HepG2 (cell line): ENCODE results near the gene SCAI. TPM values are rescaled to one million over a fixed set of nuclear protein-coding genes. Genes with fewer than 3 reads are reported as not detected.

Source experiments
- CEBPB ChIP-seq: IDR thresholded peaks from 2 replicates; pipeline ENCODE4 v1.6.1; 2011; ENCODE audit warnings: low read depth, low read length, improper control_type of control experiment, borderline replicate concordance
- FIP1L1 ChIP-seq: fragments of 200-400 bp; formaldehyde crosslinking; IDR thresholded peaks from 2 replicates; pipeline ENCODE4 v1.6.1; 2018; ENCODE audit warnings: low read depth, mild to moderate bottlenecking, low read length, moderate library complexity, borderline replicate concordance; ENCODE audit not compliant: insufficient read depth
- KLF11 ChIP-seq: IDR thresholded peaks from 2 replicates; pipeline ENCODE4 v1.6.1; 2016; ENCODE audit warnings: missing compliant biosample characterization
- KLF13 ChIP-seq: sonication (generic); formaldehyde crosslinking; IDR thresholded peaks from 2 replicates; pipeline ENCODE4 v1.4.0; 2020; ENCODE audit warnings: mild to moderate bottlenecking, missing genetic modification reagents
- KMT2A ChIP-seq: sonication (generic); formaldehyde crosslinking; IDR thresholded peaks from 2 replicates; pipeline ENCODE4 v1.4.0; 2020; ENCODE audit warnings: missing genetic modification reagents
- MAZ ChIP-seq, 2 experiments: sonication (generic) in 1 of 2; formaldehyde crosslinking in 1 of 2; IDR thresholded peaks; 2 replicates each; pipeline versions ENCODE4 v1.5.0 to v1.6.1; 2012 to 2020; ENCODE audit warnings: low read depth in 2 of 2, mild to moderate bottlenecking in 2 of 2, borderline replicate concordance in 1 of 2, improper control_type of control experiment in 1 of 2, low read length in 1 of 2, missing genetic modification reagents in 1 of 2, moderate library complexity in 1 of 2
- MYPOP ChIP-seq: sonication (generic); formaldehyde crosslinking; IDR thresholded peaks from 2 replicates; pipeline ENCODE4 v1.8.1; 2023; ENCODE audit warnings: mild to moderate bottlenecking, moderate library complexity, missing genetic modification reagents
- NR0B2 ChIP-seq: sonication (generic); formaldehyde crosslinking; IDR thresholded peaks from 2 replicates; pipeline ENCODE4 v1.4.0; 2020; ENCODE audit warnings: mild to moderate bottlenecking, missing genetic modification reagents
- SNAPC4 ChIP-seq: sonication (generic); formaldehyde crosslinking; IDR thresholded peaks from 2 replicates; pipeline ENCODE4 v1.4.0; 2020; ENCODE audit warnings: mild to moderate bottlenecking, missing genetic modification reagents
- TEAD3 ChIP-seq: optimal IDR thresholded peaks from 2 replicates; pipeline ENCODE3; 2016; ENCODE audit warnings: borderline replicate concordance
- TEF ChIP-seq: sonication (generic); formaldehyde crosslinking; IDR thresholded peaks from 2 replicates; pipeline ENCODE4 v1.5.0; 2020; ENCODE audit warnings: missing genetic modification reagents
- ZBTB39 ChIP-seq: sonication (generic); formaldehyde crosslinking; IDR thresholded peaks from 2 replicates; pipeline ENCODE4 v1.5.0; 2020; ENCODE audit warnings: missing genetic modification reagents
- ZBTB49 ChIP-seq: sonication (generic); formaldehyde crosslinking; IDR thresholded peaks from 2 replicates; pipeline ENCODE4 v1.4.0; 2020; ENCODE audit warnings: missing genetic modification reagents, borderline replicate concordance
- ZNF354B ChIP-seq: sonication (generic); formaldehyde crosslinking; IDR thresholded peaks from 2 replicates; pipeline ENCODE4 v1.8.0; 2022; ENCODE audit warnings: mild to moderate bottlenecking, missing genetic modification reagents
- ZNF709 ChIP-seq: sonication (generic); formaldehyde crosslinking; IDR thresholded peaks from 2 replicates; pipeline ENCODE4 v1.5.0; 2020; ENCODE audit warnings: mild to moderate bottlenecking, missing genetic modification reagents
- polyA plus RNA-seq, 8 experiments: library from polyadenylated mRNA; depleted of rRNA in 3 of 8; stranded (reverse) in 7 of 8; unstranded in 1 of 8; fragments of >200 nt; fragmentation: Illumina TruSeq in 4 of 8; extraction: Trizol in 4 of 8; gene quantifications; 2 replicates each; pipeline versions ENCODE4 v1.2.1 to v1.2.3, GENCODE V29; 2011 to 2016; ENCODE audit warnings: low read depth in 4 of 8, missing spikeins in 1 of 8, mixed read lengths in 1 of 8; ENCODE audit not compliant: insufficient read depth in 1 of 8
- total RNA-seq, 5 experiments: library from RNA; depleted of rRNA; stranded (reverse); fragments of >200 nt; fragmentation: Illumina TruSeq; extraction: Trizol; gene quantifications; 2 replicates each; pipeline ENCODE4 v1.2.3, GENCODE V29; 2016; ENCODE audit warnings: low read depth in 1 of 5

The SCAI gene
- total and polyA plus RNA-seq, 2 of the 13 experiments (the other 11 are each of a cell fraction or from before 2014, with no cell fraction given) = 4.4 to 8.4 TPM

- peak; percentile 43; the same call in 1 of the 2 replicates for TF ChIP-seq MYPOP (CRISPR knock-in tag)
- no peak for TF ChIP-seq MAZ (IDR thresholded peaks at IDR 0.05; ENCODE audit: borderline replicate concordance, low read depth, low read length)
- TF ChIP-seq MAZ (CRISPR knock-in tag; IDR thresholded peaks at IDR 0.05; ENCODE audit: low read depth) = peak; percentile 57; the same call in 1 of the 2 replicates
- no peak for TF ChIP-seq ZBTB39
- TF ChIP-seq NR0B2 (CRISPR knock-in tag) = no peak
- peak; percentile 82; the same call in 1 of the 2 replicates for TF ChIP-seq KMT2A (CRISPR knock-in tag)
- peak; percentile 49; the same call in 1 of the 2 replicates for TF ChIP-seq KLF11 (CRISPR knock-in tag)
- TF ChIP-seq FIP1L1 = no peak
- TF ChIP-seq ZNF354B (CRISPR knock-in tag) = no peak
- no peak for TF ChIP-seq ZBTB49 (CRISPR knock-in tag)
- no peak for TF ChIP-seq CEBPB
- TF ChIP-seq ZNF709 = no peak
- no peak for TF ChIP-seq TEF (CRISPR knock-in tag)
- TF ChIP-seq KLF13 = no peak
- TF ChIP-seq TEAD3 = peak; percentile 76
- TF ChIP-seq SNAPC4 = no peak
Measured at GRCh38 chr9:125143377-125144090, at the start of gene SCAI (continued).
